Right lobe of liver (tissue), 4 donors: ENCODE data around the gene PLA2G4C.

ENCODE experiments used
- CTCF ChIP-seq, 4 donors: fragments of 200-600 bp in 3 of 4; fragments of 450-650 bp in 1 of 4; IDR thresholded peaks; one replicate each; pipeline versions ENCODE4 v1.5.1 to v1.8.0; 2016 to 2022; ENCODE audit warnings: antibody characterized with exemption in 4 of 4, mild to moderate bottlenecking in 2 of 4
- POLR2A ChIP-seq: fragments of 450-650 bp; IDR thresholded peaks from one replicate; pipeline ENCODE4 v1.6.1; 2017; ENCODE audit warnings: antibody characterized with exemption, mild to moderate bottlenecking
- donor health status: DM: no; HTN: no; CAD: no.
- donor health status: DM: no; HTN: no; CAD: no.
- donor health status: DM: no; HTN: yes; CAD: no.

GRCh38 chr19:48102870-48103751 is 7.5 kb downstream of the PLA2G4C start:
- no peak for TF ChIP-seq POLR2A
- TF ChIP-seq CTCF (IDR thresholded peaks at IDR 0.05) = peak; percentile 20 to 53 (median 45)
